ENCODE results near the gene NOP14. TPM values are rescaled to one million over a fixed set of nuclear protein-coding genes. Genes with fewer than 3 reads are reported as not detected.

NOP14 gene
- total RNA-seq, 4 donors from 2014 or later, result 8.6 to 43.0 (median 12.8) TPM

DNA sequence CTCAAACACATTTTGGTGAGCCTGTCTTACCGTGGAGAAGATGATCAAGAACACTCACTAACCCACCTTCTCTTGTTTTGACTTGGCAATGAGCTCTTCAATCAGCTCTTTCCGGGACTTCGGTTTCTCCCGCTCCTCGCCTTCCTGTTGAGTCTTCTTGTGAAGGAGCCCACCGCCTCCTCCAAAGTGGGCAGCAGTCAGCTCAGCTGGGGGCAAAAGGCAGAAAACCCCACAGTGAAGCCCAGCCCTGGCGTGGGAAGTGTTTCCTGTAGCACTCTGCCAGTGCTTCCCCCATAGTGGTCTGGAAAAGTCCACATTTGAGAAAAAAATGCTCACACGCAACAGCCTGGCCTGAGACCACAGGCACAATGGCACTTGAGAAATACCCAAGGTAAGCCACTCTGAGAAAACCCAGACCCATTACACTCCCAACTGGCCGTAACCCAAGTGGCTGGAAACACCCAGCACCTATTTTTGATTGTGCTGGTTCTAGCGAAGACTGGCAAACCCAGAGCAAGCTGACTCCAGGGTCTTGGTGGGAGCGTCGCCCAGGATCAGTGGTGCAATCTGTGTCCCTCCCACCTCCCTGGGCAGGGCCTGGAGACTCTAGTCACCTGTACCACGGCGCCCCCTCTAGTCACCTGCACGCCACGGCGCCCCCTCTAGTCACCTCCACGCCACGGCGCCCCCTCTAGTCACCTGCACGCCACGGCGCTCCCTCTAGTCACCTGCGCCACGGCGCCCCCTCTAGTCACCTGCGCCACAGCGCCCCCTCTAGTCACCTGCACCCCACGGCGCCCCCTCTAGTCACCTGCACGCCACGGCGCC lies 8.6 kb downstream of the NOP14 start:
- no peak for DNase-seq
- TF ChIP-seq, protein P1, sequence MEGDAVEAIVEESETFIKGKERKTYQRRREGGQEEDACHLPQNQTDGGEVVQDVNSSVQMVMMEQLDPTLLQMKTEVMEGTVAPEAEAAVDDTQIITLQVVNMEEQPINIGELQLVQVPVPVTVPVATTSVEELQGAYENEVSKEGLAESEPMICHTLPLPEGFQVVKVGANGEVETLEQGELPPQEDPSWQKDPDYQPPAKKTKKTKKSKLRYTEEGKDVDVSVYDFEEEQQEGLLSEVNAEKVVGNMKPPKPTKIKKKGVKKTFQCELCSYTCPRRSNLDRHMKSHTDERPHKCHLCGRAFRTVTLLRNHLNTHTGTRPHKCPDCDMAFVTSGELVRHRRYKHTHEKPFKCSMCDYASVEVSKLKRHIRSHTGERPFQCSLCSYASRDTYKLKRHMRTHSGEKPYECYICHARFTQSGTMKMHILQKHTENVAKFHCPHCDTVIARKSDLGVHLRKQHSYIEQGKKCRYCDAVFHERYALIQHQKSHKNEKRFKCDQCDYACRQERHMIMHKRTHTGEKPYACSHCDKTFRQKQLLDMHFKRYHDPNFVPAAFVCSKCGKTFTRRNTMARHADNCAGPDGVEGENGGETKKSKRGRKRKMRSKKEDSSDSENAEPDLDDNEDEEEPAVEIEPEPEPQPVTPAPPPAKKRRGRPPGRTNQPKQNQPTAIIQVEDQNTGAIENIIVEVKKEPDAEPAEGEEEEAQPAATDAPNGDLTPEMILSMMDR (IDR thresholded peaks at IDR 0.05), result peak in 1 of 5 experiments; percentile 6
- no peak for TF ChIP-seq EP300 (IDR thresholded peaks at IDR 0.05; ENCODE audit: low read depth)
- Histone ChIP-seq H3K4me3 (no peak overlapping the region), H3K27me3 (no peaks in the 10 kb centered on the region), H3K9me3 (no peaks in the 10 kb centered on the region), H3K36me3 (peaks cover 0 to 56% (median 30%) of the 10 kb centered on the region in 4 donors), H3K27ac (no peak overlapping the region), H3K4me1 (peaks cover 0 to 5% (median 0%) of the 10 kb centered on the region in 4 donors)
- intact Hi-C loops (cut with DNase I; ENCODE audit: low total_unique reads) (no loop called here), in situ Hi-C loops (cut with MboI; ENCODE audit: low pct_ligation_motif_present in 1 of 4, low pct_unique_long_range_greater_than_20kb in 1 of 4, low sequenced_read_pairs in 3 of 4) (loop anchor here in 1 of 4 donors (10.0 kb wide), 1 partner anchor 190 kb away; no protein-coding TSS in a partner anchor)
- WGBS, 2 donors (ENCODE audit: low coverage in 1 of 2), result 68 to 100% methylated on average over 1 to 27 of the region's 33 CpGs

DNA sequence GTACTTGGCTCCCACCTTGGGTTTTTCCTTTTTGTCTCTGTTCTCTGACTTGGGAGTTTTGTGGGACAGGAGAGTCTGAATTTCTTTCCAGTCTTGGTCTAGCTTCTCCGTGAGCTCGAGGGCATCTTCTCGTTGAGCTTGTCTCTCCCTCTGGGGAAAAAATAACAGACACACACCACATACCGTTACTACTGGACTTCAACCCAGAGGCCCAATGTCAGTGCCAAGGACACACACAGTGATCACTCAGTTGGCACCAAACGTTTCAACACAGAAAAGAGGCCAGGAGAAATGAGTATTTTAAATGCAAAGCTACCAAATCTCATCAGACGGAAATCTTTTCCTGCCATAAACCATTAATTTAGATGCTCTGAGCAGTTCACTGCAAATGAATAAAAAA lies 9.7 kb downstream of the NOP14 start:
- Histone ChIP-seq H3K4me1 (no peaks in the 10 kb centered on the region), H3K9me3 (no peaks in the 10 kb centered on the region), H3K4me3 (no peak overlapping the region), H3K27me3 (no peaks in the 10 kb centered on the region), H3K27ac (no peak overlapping the region), H3K36me3 (peaks cover 0 to 56% (median 31%) of the 10 kb centered on the region in 4 donors)
- intact Hi-C loops (cut with DNase I; ENCODE audit: low total_unique reads), result no loop called here
- TF ChIP-seq, protein P1 (IDR thresholded peaks at IDR 0.05), result no peak
- TF ChIP-seq POLR2A (IDR thresholded peaks at IDR 0.05), result no peak
- no peak for TF ChIP-seq POLR2AphosphoS5 (IDR thresholded peaks at IDR 0.05)
- TF ChIP-seq EP300 (IDR thresholded peaks at IDR 0.05; ENCODE audit: low read depth), result no peak
- in situ Hi-C loops (cut with MboI; ENCODE audit: low pct_ligation_motif_present in 1 of 4, low pct_unique_long_range_greater_than_20kb in 1 of 4, low sequenced_read_pairs in 3 of 4), result loop anchor here in 1 of 4 donors (10.0 kb wide), 1 partner anchor 189 kb away; no protein-coding TSS in a partner anchor
- no peak for DNase-seq
- WGBS, 2 donors (ENCODE audit: low coverage in 1 of 2), result 86% methylated on average over 6 of the region's 6 CpGs; no CpG with 5 or more reads in 1 of the 2 donors

DNA sequence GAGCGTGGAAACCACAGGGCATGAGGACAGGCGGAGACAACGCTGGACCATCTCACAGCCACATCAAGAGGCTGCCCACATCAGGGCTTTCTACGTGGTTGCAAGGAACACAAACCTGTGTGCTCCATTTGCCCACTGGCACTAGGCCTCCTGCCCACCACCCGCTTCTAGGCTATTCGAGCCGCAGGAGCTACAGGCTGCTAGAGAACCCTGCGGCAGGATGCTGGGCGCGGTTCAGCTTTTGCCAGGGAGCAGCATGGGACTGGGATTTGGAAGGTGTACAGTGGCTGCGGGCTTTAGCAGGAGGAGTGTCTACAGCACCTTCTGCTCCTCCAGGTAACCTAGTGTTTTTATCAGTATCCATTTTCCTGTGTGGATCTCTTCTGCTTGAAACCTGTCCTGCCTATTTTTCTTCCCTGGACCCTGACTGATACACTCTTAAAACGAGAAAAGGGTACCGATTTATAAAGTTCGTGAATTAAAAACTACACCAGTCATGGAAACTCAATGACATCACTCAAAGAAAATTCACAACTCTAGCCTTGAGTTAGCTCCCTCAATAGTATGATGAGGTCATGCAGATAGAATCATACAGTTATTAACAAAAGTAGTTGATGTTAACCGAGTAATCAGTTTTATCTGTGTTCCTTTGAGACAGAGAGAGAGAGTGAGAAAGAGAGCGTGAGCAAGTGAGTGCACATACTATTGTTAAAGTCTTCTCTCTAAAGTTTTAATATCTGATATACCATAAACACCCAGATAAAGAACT lies 12.8 kb downstream of the NOP14 start:
- intact Hi-C loops (cut with DNase I; ENCODE audit: low total_unique reads) (no loop called here), in situ Hi-C loops (cut with MboI; ENCODE audit: low pct_ligation_motif_present in 1 of 4, low pct_unique_long_range_greater_than_20kb in 1 of 4, low sequenced_read_pairs in 3 of 4) (loop anchor here in 1 of 4 donors (10.0 kb wide), 1 partner anchor 186 kb away; no protein-coding TSS in a partner anchor)
- Histone ChIP-seq H3K36me3 (peaks cover 0 to 66% (median 30%) of the 10 kb centered on the region in 4 donors), H3K27me3 (no peaks in the 10 kb centered on the region), H3K4me3 (no peak overlapping the region), H3K4me1 (no peaks in the 10 kb centered on the region), H3K9me3 (no peaks in the 10 kb centered on the region), H3K27ac (no peak overlapping the region)
- TF ChIP-seq POLR2A (IDR thresholded peaks at IDR 0.05) (no peak), EP300 (IDR thresholded peaks at IDR 0.05; ENCODE audit: low read depth) (no peak), POLR2AphosphoS5 (IDR thresholded peaks at IDR 0.05) (no peak)
- TF ChIP-seq, protein P1 (IDR thresholded peaks at IDR 0.05), result no peak
- WGBS, 2 donors (ENCODE audit: low coverage in 1 of 2), result 91 to 96% methylated on average over 9 to 16 of the region's 16 CpGs
- DNase-seq, result no peak

DNA sequence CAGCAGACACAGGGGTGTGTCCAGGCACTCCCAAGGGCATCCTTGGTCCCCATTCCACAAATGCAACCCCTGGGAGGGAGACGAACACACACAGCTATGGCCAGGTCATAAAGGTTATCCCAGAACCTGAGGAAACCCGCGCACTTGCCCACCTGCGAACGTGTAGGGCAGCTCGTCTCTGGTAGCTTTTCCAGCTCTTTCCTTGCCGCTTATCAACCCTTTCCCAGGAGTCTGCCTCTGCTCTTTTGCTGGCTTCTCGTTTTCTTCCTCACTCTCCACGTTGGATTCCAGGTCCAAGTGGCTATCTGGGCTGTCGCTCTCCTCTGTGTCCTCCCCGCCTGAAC lies 13.5 kb downstream of the NOP14 start:
- no peaks in the 10 kb centered on the region for H3K4me1 ChIP-seq
- intact Hi-C loops (cut with DNase I; ENCODE audit: low total_unique reads) (no loop called here), in situ Hi-C loops (cut with MboI; ENCODE audit: low pct_ligation_motif_present in 1 of 4, low pct_unique_long_range_greater_than_20kb in 1 of 4, low sequenced_read_pairs in 3 of 4) (loop anchor here (10.0 to 25.0 kb wide), 2 partner anchors 185 to 187 kb away; partner anchors contain the start of gene TNIP2 (in 2 of the 4))
- H3K27me3 ChIP-seq, result no peaks in the 10 kb centered on the region
- H3K4me3 ChIP-seq, result no peak overlapping the region
- no peaks in the 10 kb centered on the region for H3K9me3 ChIP-seq
- H3K27ac ChIP-seq, result no peak overlapping the region
- DNase-seq, result no peak
- peaks cover 0 to 67% (median 32%) of the 10 kb centered on the region in 4 donors for H3K36me3 ChIP-seq
- TF ChIP-seq EP300 (IDR thresholded peaks at IDR 0.05; ENCODE audit: low read depth), result no peak
- TF ChIP-seq POLR2AphosphoS5 (IDR thresholded peaks at IDR 0.05), result no peak
- TF ChIP-seq, protein P1 (IDR thresholded peaks at IDR 0.05), result no peak
- no peak for TF ChIP-seq POLR2A (IDR thresholded peaks at IDR 0.05)
- WGBS, 2 donors (ENCODE audit: low coverage in 1 of 2), result 94 to 95% methylated on average over 4 to 11 of the region's 11 CpGs

All from transverse colon (tissue), 4 donors.